ENCODE data around the gene ARMCX6. TPM values are rescaled to one million over a fixed set of nuclear protein-coding genes. Genes with fewer than 3 reads are reported as not detected.

ARMCX6 gene
- total and polyA plus RNA-seq, 2 experiments from 2014 or later: 65.3 to 70.7 TPM

DNA sequence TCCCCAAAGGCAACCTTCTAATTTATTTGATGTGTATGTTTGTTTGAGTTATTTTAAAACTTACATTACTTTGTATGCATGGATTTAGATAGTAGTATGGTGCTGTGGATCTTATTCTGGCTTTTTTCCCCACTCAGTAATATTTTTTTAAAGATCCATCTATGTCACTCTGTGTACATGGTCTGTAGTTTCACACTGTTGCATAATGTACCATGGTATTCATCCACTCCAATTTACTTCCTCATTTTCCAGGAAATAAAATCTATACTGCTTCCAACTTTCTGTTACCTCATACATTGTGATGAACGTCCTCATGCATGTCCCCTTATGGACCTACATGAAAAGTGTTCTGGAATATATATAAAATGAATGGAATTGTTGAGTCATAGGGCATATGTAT, 24.3 kb upstream of the ARMCX6 start:
- no peaks in the 10 kb centered on the region for H3K36me3 ChIP-seq (replicated peaks; ENCODE audit: insufficient read depth, low read depth)
- H2AFZ ChIP-seq: no peak overlapping the region
- H3K27ac ChIP-seq: no peak overlapping the region
- no peaks in the 10 kb centered on the region for H3K79me2 ChIP-seq
- no peak for TF ChIP-seq EZH2 (IDR thresholded peaks at IDR 0.05; ENCODE audit: borderline replicate concordance)
- TF ChIP-seq CTCF (IDR thresholded peaks at IDR 0.05; ENCODE audit: poor library complexity): no peak
- no peak for TF ChIP-seq EZH2phosphoT487 (IDR thresholded peaks at IDR 0.05; ENCODE audit: low read depth, severe bottlenecking, unreplicated experiment)
- H3K27me3 ChIP-seq: no peaks in the 10 kb centered on the region
- 82% methylated on average over 1 of the region's 1 CpG for WGBS (ENCODE audit: low lambda C conversion rate, missing lambda C conversion rate)
- no peak overlapping the region for H3K4me3 ChIP-seq
- DNase-seq (ENCODE audit: low spot score): no peak
- no peaks in the 10 kb centered on the region for H3K4me1 ChIP-seq (ENCODE audit: insufficient read depth)
- H3K4me2 ChIP-seq: no peak overlapping the region
- H3K9me3 ChIP-seq (ENCODE audit: low read depth): no peaks in the 10 kb centered on the region
- H3K9me2 ChIP-seq (replicated peaks; ENCODE audit: insufficient read depth): no peaks in the 10 kb centered on the region
- H4K20me1 ChIP-seq (ENCODE audit: insufficient read depth, poor library complexity, severe bottlenecking): no peaks in the 10 kb centered on the region

GRCh38 chrX:101639583-101639982, 21.8 kb upstream of the ARMCX6 start:
- no peak for DNase-seq (ENCODE audit: low spot score)
- H3K4me2 ChIP-seq: no peak overlapping the region
- H3K36me3 ChIP-seq (replicated peaks; ENCODE audit: insufficient read depth, low read depth): no peaks in the 10 kb centered on the region
- H3K27ac ChIP-seq: no peak overlapping the region
- H4K20me1 ChIP-seq (ENCODE audit: insufficient read depth, poor library complexity, severe bottlenecking): no peaks in the 10 kb centered on the region
- no peaks in the 10 kb centered on the region for H3K9me2 ChIP-seq (replicated peaks; ENCODE audit: insufficient read depth)
- no peak overlapping the region for H2AFZ ChIP-seq
- H3K4me1 ChIP-seq (ENCODE audit: insufficient read depth): no peaks in the 10 kb centered on the region
- H3K9me3 ChIP-seq (ENCODE audit: low read depth): no peaks in the 10 kb centered on the region
- TF ChIP-seq EZH2phosphoT487 (IDR thresholded peaks at IDR 0.05; ENCODE audit: low read depth, severe bottlenecking, unreplicated experiment) (no peak), CTCF (IDR thresholded peaks at IDR 0.05; ENCODE audit: poor library complexity) (no peak), EZH2 (IDR thresholded peaks at IDR 0.05; ENCODE audit: borderline replicate concordance) (no peak)
- no peak overlapping the region for H3K4me3 ChIP-seq
- H3K27me3 ChIP-seq: no peaks in the 10 kb centered on the region
- H3K79me2 ChIP-seq: no peaks in the 10 kb centered on the region

DNA sequence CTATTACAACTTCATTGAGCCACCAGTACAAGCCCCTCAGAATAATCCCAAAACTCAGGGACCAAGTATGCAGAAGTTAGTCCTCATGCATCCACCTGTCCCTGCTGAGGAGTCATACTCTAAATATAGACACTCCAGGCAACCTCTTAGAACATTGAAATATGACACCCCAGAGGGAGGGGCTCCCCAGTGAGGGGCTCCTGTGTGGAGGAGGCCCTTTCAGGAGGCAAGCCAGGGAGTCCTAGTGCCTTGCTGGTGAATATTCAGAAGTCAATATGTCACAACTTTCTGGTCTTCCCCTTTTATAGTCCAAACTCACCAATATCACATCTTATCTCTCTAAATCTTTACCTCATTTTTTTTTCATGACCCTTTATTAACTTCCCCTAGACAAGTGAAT, 1.6 kb upstream of the ARMCX6 start:
- no peak overlapping the region for H2AFZ ChIP-seq
- H3K4me3 ChIP-seq: no peak overlapping the region
- no peak overlapping the region for H3K27ac ChIP-seq
- no peak overlapping the region for H3K4me2 ChIP-seq
- peaks cover 23% of the 10 kb centered on the region for H3K79me2 ChIP-seq
- no peaks in the 10 kb centered on the region for H3K9me3 ChIP-seq (ENCODE audit: low read depth)
- no peaks in the 10 kb centered on the region for H3K27me3 ChIP-seq
- H3K4me1 ChIP-seq (ENCODE audit: insufficient read depth): peaks cover 4% of the 10 kb centered on the region
- peak; percentile 48 for DNase-seq (ENCODE audit: low spot score)
- H4K20me1 ChIP-seq (ENCODE audit: insufficient read depth, poor library complexity, severe bottlenecking): peaks cover 2% of the 10 kb centered on the region
- H3K36me3 ChIP-seq (replicated peaks; ENCODE audit: insufficient read depth, low read depth): no peaks in the 10 kb centered on the region
- no peaks in the 10 kb centered on the region for H3K9me2 ChIP-seq (replicated peaks; ENCODE audit: insufficient read depth)
- TF ChIP-seq EZH2phosphoT487 (IDR thresholded peaks at IDR 0.05; ENCODE audit: low read depth, severe bottlenecking, unreplicated experiment) (no peak), CTCF (IDR thresholded peaks at IDR 0.05; ENCODE audit: poor library complexity) (no peak), EZH2 (IDR thresholded peaks at IDR 0.05; ENCODE audit: borderline replicate concordance) (no peak)

DNA sequence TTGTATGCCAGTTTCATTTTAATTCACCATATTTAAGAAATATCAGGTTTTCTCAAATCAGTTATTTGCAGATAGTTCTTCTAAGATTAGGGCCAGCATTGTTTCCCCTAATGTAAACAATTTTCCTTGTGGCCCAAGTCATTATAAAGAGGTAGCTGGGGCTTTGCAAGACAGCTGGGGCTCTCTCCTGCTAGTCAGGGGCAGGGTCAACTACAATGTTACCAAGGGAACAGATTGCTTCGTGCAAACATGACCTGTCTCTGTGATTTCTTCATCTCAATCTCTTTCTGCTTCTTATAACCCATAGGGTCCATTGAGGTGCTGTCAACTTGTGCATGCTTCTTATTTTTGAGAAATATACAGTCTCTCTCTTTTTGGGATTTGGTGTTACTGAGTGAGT, 12.1 kb downstream of the ARMCX6 start:
- H2AFZ ChIP-seq: no peak overlapping the region
- H3K36me3 ChIP-seq (replicated peaks; ENCODE audit: insufficient read depth, low read depth): no peaks in the 10 kb centered on the region
- no peak for TF ChIP-seq CTCF (IDR thresholded peaks at IDR 0.05; ENCODE audit: poor library complexity)
- no peak for TF ChIP-seq EZH2 (IDR thresholded peaks at IDR 0.05; ENCODE audit: borderline replicate concordance)
- TF ChIP-seq EZH2phosphoT487 (IDR thresholded peaks at IDR 0.05; ENCODE audit: low read depth, severe bottlenecking, unreplicated experiment): no peak
- no peaks in the 10 kb centered on the region for H3K9me2 ChIP-seq (replicated peaks; ENCODE audit: insufficient read depth)
- H3K79me2 ChIP-seq: no peaks in the 10 kb centered on the region
- no peaks in the 10 kb centered on the region for H4K20me1 ChIP-seq (ENCODE audit: insufficient read depth, poor library complexity, severe bottlenecking)
- DNase-seq (ENCODE audit: low spot score): no peak
- no peaks in the 10 kb centered on the region for H3K4me1 ChIP-seq (ENCODE audit: insufficient read depth)
- 32% methylated on average over 1 of the region's 1 CpG for WGBS (ENCODE audit: low lambda C conversion rate, missing lambda C conversion rate)
- H3K27me3 ChIP-seq: no peaks in the 10 kb centered on the region
- H3K9me3 ChIP-seq (ENCODE audit: low read depth): no peaks in the 10 kb centered on the region
- no peak overlapping the region for H3K4me2 ChIP-seq
- H3K27ac ChIP-seq: no peak overlapping the region
- H3K4me3 ChIP-seq: no peak overlapping the region

Measured in hepatocyte (in vitro differentiated cells).